CD8-positive, alpha-beta memory T cell (primary cell): ENCODE measurements around the gene TRAIP. TPM values are rescaled to one million over a fixed set of nuclear protein-coding genes. Genes with fewer than 3 reads are reported as not detected.

Experiments used
- CTCF ChIA-PET: fragments of 350-600 bp; sonication (Branson Sonifier 250); formaldehyde crosslinking; loops from one replicate; lab custom pipeline; 2021; ENCODE audit warnings: antibody characterized with exemption; lab: Charles Lee
- POLR2A ChIA-PET: fragments of 350-600 bp; sonication (Branson Sonifier 250); formaldehyde crosslinking; loops from one replicate; lab custom pipeline; 2021; ENCODE audit warnings: antibody characterized with exemption; lab: Charles Lee
- DNase-seq, 5 donors: peaks; one replicate each; pipeline versions ENCODE4 v3.0.0 to v3.0.0-alpha.2; 2020 to 2022; ENCODE audit warnings: mixed read lengths in 1 of 5
- H3K27ac ChIP-seq: one replicate; pipeline ENCODE4 v1.7.0; 2013; ENCODE audit warnings: low read depth, mild to moderate bottlenecking, low read length, moderate library complexity
- H3K27me3 ChIP-seq: 2 replicates; pipeline ENCODE4 v1.7.0; 2013; ENCODE audit warnings: low read length, mild to moderate bottlenecking; ENCODE audit not compliant: insufficient read depth, poor library complexity, severe bottlenecking
- H3K36me3 ChIP-seq: 2 replicates; pipeline ENCODE4 v1.7.0; 2013; ENCODE audit warnings: mild to moderate bottlenecking, low read length, moderate library complexity; ENCODE audit not compliant: insufficient read depth
- H3K4me1 ChIP-seq: 2 replicates; pipeline ENCODE4 v1.7.0; 2013; ENCODE audit warnings: mild to moderate bottlenecking, low read length, moderate library complexity; ENCODE audit not compliant: insufficient read depth
- H3K4me3 ChIP-seq: 2 replicates; pipeline ENCODE4 v1.7.0; 2013; ENCODE audit warnings: mild to moderate bottlenecking, low read length
- H3K9me3 ChIP-seq: 2 replicates; pipeline ENCODE4 v1.7.0; 2013; ENCODE audit warnings: mild to moderate bottlenecking, low read length
- H3K27ac Mint-ChIP-seq, 8 donors: one replicate each; pipeline ENCODE4 v1.8.0; 2020 to 2021; ENCODE audit warnings: mixed read lengths in 8 of 8, mild to moderate bottlenecking in 6 of 8, inconsistent platforms in 3 of 8, moderate library complexity in 3 of 8
- H3K27me3 Mint-ChIP-seq, 2 donors: one replicate each; pipeline ENCODE4 v1.8.0; 2020 to 2021; ENCODE audit warnings: mixed read lengths in 2 of 2, mild to moderate bottlenecking in 1 of 2, moderate library complexity in 1 of 2
- H3K36me3 Mint-ChIP-seq, 3 donors: one replicate each; pipeline ENCODE4 v1.8.0; 2020 to 2021; ENCODE audit warnings: mixed read lengths in 3 of 3, inconsistent platforms in 1 of 3, mild to moderate bottlenecking in 1 of 3
- H3K4me1 Mint-ChIP-seq, 3 donors: one replicate each; pipeline ENCODE4 v1.8.0; 2020 to 2021; ENCODE audit warnings: mixed read lengths in 3 of 3, inconsistent platforms in 1 of 3, mild to moderate bottlenecking in 1 of 3
- H3K4me3 Mint-ChIP-seq, 7 donors: one replicate each; pipeline ENCODE4 v1.8.0; 2020 to 2021; ENCODE audit warnings: mixed read lengths in 7 of 7, mild to moderate bottlenecking in 6 of 7, moderate library complexity in 4 of 7, inconsistent platforms in 2 of 7
- H3K9me3 Mint-ChIP-seq, 5 donors: one replicate each; pipeline ENCODE4 v1.8.0; 2020 to 2022; ENCODE audit warnings: mixed read lengths in 5 of 5, mild to moderate bottlenecking in 3 of 5, moderate library complexity in 2 of 5, inconsistent platforms in 1 of 5
- polyA plus RNA-seq: library from polyadenylated mRNA; unstranded; fragments of 300-500 nt; fragmentation: Illumina TruSeq; gene quantifications from one replicate; pipeline ENCODE4 v1.2.3, GENCODE V29; 2021
- total RNA-seq, 2 experiments: library from RNA; stranded (reverse); gene quantifications; one replicate each; pipeline ENCODE4 v1.2.3, GENCODE V29; 2021

TRAIP gene
- total and polyA plus RNA-seq, 3 experiments from 2014 or later: 1.9 to 22.9 (median 21.9) TPM

GRCh38 chr3:49899815-49900214 is 43.5 kb upstream of the TRAIP start:
- Histone ChIP-seq H3K36me3 (no peaks in the 10 kb centered on the region), H3K9me3 (no peaks in the 10 kb centered on the region), H3K27me3 (no peaks in the 10 kb centered on the region), H3K4me3 (no peak overlapping the region), H3K4me1 (peaks cover 10% of the 10 kb centered on the region), H3K27ac (no peak overlapping the region)
- Mint-ChIP-seq H3K36me3 (no peaks in the 10 kb centered on the region), H3K4me3 (no peak overlapping the region), H3K4me1 (peaks cover 3 to 12% (median 5%) of the 10 kb centered on the region in 3 donors), H3K27ac (peak overlapping the region in 1 of 8 donors; percentile 22), H3K27me3 (no peaks in the 10 kb centered on the region), H3K9me3 (no peaks in the 10 kb centered on the region)
- POLR2A ChIA-PET: no interaction called here
- CTCF ChIA-PET: interaction anchor here (1.3 kb wide), 1 partner anchor 13 kb away, joined by 3 read pairs; no protein-coding TSS in a partner anchor
- no peak for DNase-seq

GRCh38 chr3:49898991-49899390 is 42.6 kb upstream of the TRAIP start:
- POLR2A ChIA-PET: no interaction called here
- no peaks in the 10 kb centered on the region for H3K36me3 ChIP-seq
- no peaks in the 10 kb centered on the region for H3K27me3 Mint-ChIP-seq

GRCh38 chr3:49896345-49896744 is 40.0 kb upstream of the TRAIP start:
- CTCF ChIA-PET: no interaction called here

More at GRCh38 chr3:49898991-49899390, 42.6 kb upstream of the TRAIP start:
- Mint-ChIP-seq H3K36me3 (no peaks in the 10 kb centered on the region), H3K9me3 (no peaks in the 10 kb centered on the region), H3K4me3 (no peak overlapping the region), H3K27ac (no peak overlapping the region), H3K4me1 (peaks cover 2 to 8% (median 2%) of the 10 kb centered on the region in 3 donors)
- H3K27ac ChIP-seq: no peak overlapping the region
- peaks cover 2% of the 10 kb centered on the region for H3K4me1 ChIP-seq
- no peak overlapping the region for H3K4me3 ChIP-seq
- no peak for DNase-seq
- H3K27me3 ChIP-seq: no peaks in the 10 kb centered on the region
- H3K9me3 ChIP-seq: no peaks in the 10 kb centered on the region
- CTCF ChIA-PET: interaction anchor here (1.3 kb wide), 1 partner anchor 13 kb away, joined by 3 read pairs; no protein-coding TSS in a partner anchor

GRCh38 chr3:49895791-49896190 is 39.4 kb upstream of the TRAIP start:
- H3K4me3 Mint-ChIP-seq: no peak overlapping the region
- Histone ChIP-seq H3K27ac (no peak overlapping the region), H3K36me3 (no peaks in the 10 kb centered on the region), H3K4me3 (no peak overlapping the region), H3K4me1 (no peaks in the 10 kb centered on the region), H3K27me3 (no peaks in the 10 kb centered on the region), H3K9me3 (no peaks in the 10 kb centered on the region)
- DNase-seq: no peak
- H3K4me1 Mint-ChIP-seq: no peaks in the 10 kb centered on the region
- CTCF ChIA-PET: no interaction called here
- no peaks in the 10 kb centered on the region for H3K9me3 Mint-ChIP-seq
- no peaks in the 10 kb centered on the region for H3K36me3 Mint-ChIP-seq
- H3K27ac Mint-ChIP-seq: no peak overlapping the region
- POLR2A ChIA-PET: no interaction called here
- H3K27me3 Mint-ChIP-seq: no peaks in the 10 kb centered on the region

More at GRCh38 chr3:49896345-49896744, 40.0 kb upstream of the TRAIP start:
- no peak overlapping the region for H3K27ac Mint-ChIP-seq
- no peaks in the 10 kb centered on the region for H3K9me3 Mint-ChIP-seq
- H3K36me3 ChIP-seq: no peaks in the 10 kb centered on the region
- no peaks in the 10 kb centered on the region for H3K27me3 Mint-ChIP-seq
- no peaks in the 10 kb centered on the region for H3K4me1 ChIP-seq
- H3K27ac ChIP-seq: no peak overlapping the region
- H3K4me1 Mint-ChIP-seq: peaks cover 0 to 3% (median 0%) of the 10 kb centered on the region in 3 donors
- no peak for DNase-seq
- no peaks in the 10 kb centered on the region for H3K36me3 Mint-ChIP-seq
- no peak overlapping the region for H3K4me3 ChIP-seq
- H3K4me3 Mint-ChIP-seq: no peak overlapping the region
- H3K27me3 ChIP-seq: no peaks in the 10 kb centered on the region
- no peaks in the 10 kb centered on the region for H3K9me3 ChIP-seq
- POLR2A ChIA-PET: no interaction called here

DNA sequence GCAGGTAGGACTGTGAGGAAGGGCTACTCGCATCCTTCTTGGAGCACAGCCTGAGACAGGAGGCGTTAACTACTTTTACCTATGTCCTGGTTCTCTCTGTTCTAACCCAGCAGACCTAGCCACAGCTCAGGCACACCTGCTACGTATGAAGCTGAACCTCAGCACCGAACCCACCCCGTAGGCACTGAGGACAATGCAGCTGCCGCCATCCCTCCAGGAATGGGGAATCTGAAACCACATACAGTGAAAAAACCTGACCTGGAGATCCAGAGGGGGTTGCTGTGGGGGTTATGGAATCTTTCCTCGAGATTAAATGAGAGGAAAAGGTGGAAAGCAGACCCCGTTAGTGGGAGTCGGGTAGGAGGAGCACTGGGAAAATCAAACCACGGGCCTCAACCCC is 32.9 kb upstream of the TRAIP start:
- H3K27me3 Mint-ChIP-seq: no peaks in the 10 kb centered on the region
- H3K36me3 Mint-ChIP-seq: no peaks in the 10 kb centered on the region
- DNase-seq: no peak
- H3K4me3 ChIP-seq: no peak overlapping the region
- ChIA-PET POLR2A (no interaction called here), CTCF (no interaction called here)
- no peaks in the 10 kb centered on the region for H3K9me3 Mint-ChIP-seq
- no peaks in the 10 kb centered on the region for H3K4me1 ChIP-seq
- no peak overlapping the region for H3K27ac Mint-ChIP-seq
- H3K9me3 ChIP-seq: no peaks in the 10 kb centered on the region
- no peaks in the 10 kb centered on the region for H3K27me3 ChIP-seq
- H3K27ac ChIP-seq: no peak overlapping the region
- no peaks in the 10 kb centered on the region for H3K36me3 ChIP-seq
- H3K4me1 Mint-ChIP-seq: no peaks in the 10 kb centered on the region
- H3K4me3 Mint-ChIP-seq: no peak overlapping the region

GRCh38 chr3:49886922-49887265 is 30.5 kb upstream of the TRAIP start:
- DNase-seq: no peak
- Histone ChIP-seq H3K4me3 (no peak overlapping the region), H3K4me1 (no peaks in the 10 kb centered on the region), H3K36me3 (no peaks in the 10 kb centered on the region), H3K27me3 (no peaks in the 10 kb centered on the region), H3K9me3 (no peaks in the 10 kb centered on the region), H3K27ac (no peak overlapping the region)
- no peak overlapping the region for H3K27ac Mint-ChIP-seq
- ChIA-PET POLR2A (no interaction called here), CTCF (no interaction called here)
- H3K9me3 Mint-ChIP-seq: no peaks in the 10 kb centered on the region
- no peaks in the 10 kb centered on the region for H3K36me3 Mint-ChIP-seq
- H3K27me3 Mint-ChIP-seq: peaks cover 0 to under 1% of the 10 kb centered on the region in 2 donors
- no peak overlapping the region for H3K4me3 Mint-ChIP-seq
- no peaks in the 10 kb centered on the region for H3K4me1 Mint-ChIP-seq

GRCh38 chr3:49883998-49884397 is 27.6 kb upstream of the TRAIP start:
- Mint-ChIP-seq H3K36me3 (no peaks in the 10 kb centered on the region), H3K27ac (no peak overlapping the region), H3K4me1 (no peaks in the 10 kb centered on the region), H3K27me3 (peaks cover 0 to 4% of the 10 kb centered on the region in 2 donors), H3K4me3 (no peak overlapping the region), H3K9me3 (no peaks in the 10 kb centered on the region)
- POLR2A ChIA-PET: no interaction called here
- H3K9me3 ChIP-seq: no peaks in the 10 kb centered on the region
- no peaks in the 10 kb centered on the region for H3K36me3 ChIP-seq
- CTCF ChIA-PET: interaction anchor here (1.6 kb wide), 1 partner anchor 45 kb away, joined by 5 read pairs; no protein-coding TSS in a partner anchor
- no peak overlapping the region for H3K27ac ChIP-seq
- no peak overlapping the region for H3K4me3 ChIP-seq
- no peaks in the 10 kb centered on the region for H3K4me1 ChIP-seq
- H3K27me3 ChIP-seq: no peaks in the 10 kb centered on the region
- DNase-seq: no peak

DNA sequence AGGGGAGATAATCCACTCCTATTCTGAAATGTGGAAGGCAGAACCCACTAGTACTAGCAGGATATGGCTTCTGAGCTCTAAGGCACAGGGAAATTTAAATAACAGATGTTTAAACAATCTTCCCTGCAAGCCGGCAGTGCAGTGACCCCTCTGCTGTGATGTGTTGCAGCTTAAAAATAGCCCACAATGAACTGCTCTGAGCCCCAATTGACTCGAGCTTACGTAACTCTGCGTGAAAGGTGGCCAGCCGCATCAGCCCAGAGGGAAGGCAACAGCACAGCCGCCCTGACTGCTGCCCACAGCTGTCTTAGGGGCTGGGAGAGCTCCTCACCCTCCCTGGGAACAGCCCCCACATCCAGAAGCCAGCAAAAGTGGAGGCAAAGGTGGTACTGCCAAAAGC is 25.8 kb upstream of the TRAIP start:
- ChIA-PET POLR2A (no interaction called here), CTCF (no interaction called here)
- no peaks in the 10 kb centered on the region for H3K4me1 ChIP-seq
- no peak overlapping the region for H3K4me3 ChIP-seq
- no peak overlapping the region for H3K4me3 Mint-ChIP-seq
- H3K36me3 Mint-ChIP-seq: no peaks in the 10 kb centered on the region
- no peaks in the 10 kb centered on the region for H3K36me3 ChIP-seq
- no peaks in the 10 kb centered on the region for H3K9me3 Mint-ChIP-seq
- H3K27me3 ChIP-seq: no peaks in the 10 kb centered on the region
- H3K27ac Mint-ChIP-seq: no peak overlapping the region
- no peaks in the 10 kb centered on the region for H3K9me3 ChIP-seq
- no peaks in the 10 kb centered on the region for H3K4me1 Mint-ChIP-seq
- H3K27ac ChIP-seq: no peak overlapping the region
- H3K27me3 Mint-ChIP-seq: peaks cover 1 to 4% of the 10 kb centered on the region in 2 donors
- DNase-seq: no peak
